Esophagus muscularis mucosa (tissue), 4 donors: ENCODE data around the gene RRP9. TPM values are rescaled to one million over a fixed set of nuclear protein-coding genes. Genes with fewer than 3 reads are reported as not detected.
A peak's percentile ranks its signal among the peaks of the same experiment; 100 is the strongest.
"Not testable (repeated sequence)": the region's sequence is repeated elsewhere in the genome, so short reads cannot be mapped to it uniquely, and the experiment has no call there.

Experiments
- DNase-seq: peaks from one replicate; pipeline ENCODE4 v3.0.0-alpha.2; 2017; ENCODE audit errors: extremely low spot score
- H3K27ac ChIP-seq, 4 donors: fragments of 200-600 bp; sonication (generic); replicated peaks in 1 of 4; 1 replicate in 3 of 4; 2 replicates in 1 of 4; pipeline ENCODE4 v1.5.1; 2016 to 2019; ENCODE audit warnings: mild to moderate bottlenecking in 1 of 4
- H3K27me3 ChIP-seq, 4 donors: fragments of 200-600 bp; sonication (generic); one replicate each; pipeline versions ENCODE4 v1.5.1 to v1.6.0; 2016 to 2019
- H3K36me3 ChIP-seq, 4 donors: fragments of 200-600 bp; sonication (generic); one replicate each; pipeline ENCODE4 v1.5.1; 2016 to 2019
- H3K4me1 ChIP-seq, 4 donors: fragments of 200-600 bp; sonication (generic); one replicate each; pipeline ENCODE4 v1.5.1; 2016 to 2019
- H3K4me3 ChIP-seq, 4 donors: fragments of 200-600 bp; sonication (generic); 1 replicate in 2 of 4; 2 replicates in 2 of 4; pipeline ENCODE4 v1.5.1; 2016 to 2019; ENCODE audit warnings: mild to moderate bottlenecking in 4 of 4, moderate library complexity in 1 of 4
- H3K9me3 ChIP-seq, 4 donors: fragments of 200-600 bp; sonication (generic); 1 replicate in 3 of 4; 2 replicates in 1 of 4; pipeline ENCODE4 v1.5.1; 2016 to 2019
- CTCF ChIP-seq, 3 experiments: fragments of 200-600 bp in 2 of 3; fragments of 450-650 bp in 1 of 3; sonication (generic) in 2 of 3; IDR thresholded peaks; one replicate each; pipeline ENCODE4 v1.5.1; 2017 to 2019; ENCODE audit warnings: antibody characterized with exemption in 3 of 3, mild to moderate bottlenecking in 2 of 3, moderate library complexity in 1 of 3
- EP300 ChIP-seq: sonication (generic); formaldehyde crosslinking; IDR thresholded peaks from one replicate; pipeline ENCODE4 v1.6.1; 2017; ENCODE audit warnings: antibody characterized with exemption
- POLR2A ChIP-seq: fragments of 450-650 bp; IDR thresholded peaks from one replicate; pipeline ENCODE4 v1.6.1; 2017; ENCODE audit warnings: antibody characterized with exemption, moderate library complexity, mild to moderate bottlenecking, low read depth
- POLR2AphosphoS5 ChIP-seq, 2 donors: sonication (generic); formaldehyde crosslinking; IDR thresholded peaks; one replicate each; pipeline ENCODE4 v1.6.1; 2017; ENCODE audit warnings: antibody characterized with exemption in 2 of 2
- WGBS: methylation state at CpG from one replicate; pipeline ENCODE4 v1.1.5; 2018; 5-methylcytosine and 5-hydroxymethylcytosine counted together
- intact Hi-C: fragments of 100-400 bp; cut with DNase I; formaldehyde crosslinking; loops from one replicate; pipeline ENCODE4 v1.15.1; 2023
- total RNA-seq, 4 donors: library from RNA; depleted of rRNA; stranded (reverse); fragments of >200 nt; gene quantifications; one replicate each; pipeline versions ENCODE4 v1.1.0 to v1.2.1, GENCODE V29; 2016

Gene RRP9
- total RNA-seq, 4 donors from 2014 or later = 9.6 to 20.7 (median 15.5) TPM

GRCh38 chr3:51904034-51904823, 37.5 kb downstream of the RRP9 start:
- TF ChIP-seq POLR2AphosphoS5 (IDR thresholded peaks at IDR 0.05) (no peak), EP300 (no peak), CTCF (IDR thresholded peaks at IDR 0.05) (no peak), POLR2A (no peak)
- no peak overlapping the region for H3K27ac ChIP-seq
- H3K36me3 ChIP-seq = no peaks in the 10 kb centered on the region
- H3K4me3 ChIP-seq = no peak overlapping the region
- WGBS = 88% methylated on average over 2 of the region's 2 CpGs
- no peaks in the 10 kb centered on the region for H3K4me1 ChIP-seq
- peak; percentile 90 for DNase-seq
- intact Hi-C loops = no loop called here
- H3K27me3 ChIP-seq = peaks cover 0 to 4% (median 0%) of the 10 kb centered on the region in 4 donors
- peaks cover 0 to 8% (median 0%) of the 10 kb centered on the region in 4 donors for H3K9me3 ChIP-seq

GRCh38 chr3:51902361-51902760, 39.3 kb downstream of the RRP9 start:
- H3K4me1 ChIP-seq, H3K27ac ChIP-seq, H3K4me3 ChIP-seq, H3K36me3 ChIP-seq, intact Hi-C loops, H3K27me3 ChIP-seq, H3K9me3 ChIP-seq: not testable (repeated sequence)
- peak; percentile 8 for DNase-seq
- WGBS = 75% methylated on average over 7 of the region's 7 CpGs

GRCh38 chr3:51900043-51900442, 41.7 kb downstream of the RRP9 start:
- intact Hi-C loops, H3K4me3 ChIP-seq, H3K4me1 ChIP-seq, H3K36me3 ChIP-seq, H3K9me3 ChIP-seq, H3K27ac ChIP-seq, H3K27me3 ChIP-seq: not testable (repeated sequence)
- WGBS = 76% methylated on average over 7 of the region's 7 CpGs
- peak; percentile 19 for DNase-seq

- peak; percentile 53 for DNase-seq
- Histone ChIP-seq H3K4me3 (no peak overlapping the region), H3K4me1 (no peaks in the 10 kb centered on the region), H3K9me3 (no peaks in the 10 kb centered on the region), H3K27ac (no peak overlapping the region), H3K27me3 (peaks cover 0 to 8% (median 0%) of the 10 kb centered on the region in 4 donors), H3K36me3 (no peaks in the 10 kb centered on the region)
- intact Hi-C loops = no loop called here
- 89% methylated on average over 15 of the region's 15 CpGs for WGBS
- TF ChIP-seq POLR2A = no peak
- no peak for TF ChIP-seq CTCF (IDR thresholded peaks at IDR 0.05)
- no peak for TF ChIP-seq EP300
- no peak for TF ChIP-seq POLR2AphosphoS5 (IDR thresholded peaks at IDR 0.05)
Measured at GRCh38 chr3:51897391-51897790, 44.3 kb downstream of the RRP9 start.

GRCh38 chr3:51896607-51897305, 44.9 kb downstream of the RRP9 start:
- DNase-seq = peak; percentile 50
- intact Hi-C loops = no loop called here
- H3K27me3 ChIP-seq = peaks cover 0 to 8% (median 0%) of the 10 kb centered on the region in 4 donors
- no peaks in the 10 kb centered on the region for H3K36me3 ChIP-seq
- no peak overlapping the region for H3K27ac ChIP-seq
- TF ChIP-seq EP300 = no peak
- H3K4me3 ChIP-seq = no peak overlapping the region
- 82% methylated on average over 10 of the region's 10 CpGs for WGBS
- H3K9me3 ChIP-seq = no peaks in the 10 kb centered on the region
- H3K4me1 ChIP-seq = no peaks in the 10 kb centered on the region

GRCh38 chr3:51894939-51895338, 46.8 kb downstream of the RRP9 start:
- Histone ChIP-seq H3K4me1 (no peaks in the 10 kb centered on the region), H3K27me3 (peaks cover 0 to 4% (median 0%) of the 10 kb centered on the region in 4 donors), H3K27ac (no peak overlapping the region), H3K9me3 (no peaks in the 10 kb centered on the region), H3K36me3 (no peaks in the 10 kb centered on the region), H3K4me3 (no peak overlapping the region)
- intact Hi-C loops = no loop called here
- no peak for DNase-seq
- WGBS = 97% methylated on average over 12 of the region's 16 CpGs
- TF ChIP-seq POLR2AphosphoS5 (IDR thresholded peaks at IDR 0.05) (no peak), CTCF (IDR thresholded peaks at IDR 0.05) (no peak), EP300 (no peak), POLR2A (no peak)
